B cell (primary cell): Measurements from ENCODE around the gene PCK1. TPM values are rescaled to one million over a fixed set of nuclear protein-coding genes. Genes with fewer than 3 reads are reported as not detected.

Experiments used
- ATAC-seq: fragments of 200-7000 bp; cut with Tn5 transposase; one replicate; pipeline ENCODE4 v1.10.0; 2021; ENCODE audit warnings: low read depth, mild to moderate bottlenecking, moderate number of reproducible peaks, moderate library complexity
- CTCF ChIA-PET: fragments of 350-600 bp; sonication (Branson Sonifier 250); formaldehyde crosslinking; loops from one replicate; lab custom pipeline; 2021; ENCODE audit warnings: antibody characterized with exemption, inconsistent platforms; lab: Charles Lee
- POLR2A ChIA-PET: fragments of 350-600 bp; sonication (Branson Sonifier 250); formaldehyde crosslinking; loops from one replicate; lab custom pipeline; 2021; ENCODE audit warnings: antibody characterized with exemption; lab: Charles Lee
- DNase-seq: peaks from one replicate; pipeline ENCODE4 v3.0.0; 2013
- H2AFZ ChIP-seq: 2 replicates; pipeline ENCODE4 v1.6.1; 2012; ENCODE audit warnings: mild to moderate bottlenecking, low read depth, low read length; ENCODE audit not compliant: insufficient read depth, poor library complexity, severe bottlenecking
- H3K27ac ChIP-seq, 2 donors: 1 replicate in 1 of 2; 2 replicates in 1 of 2; pipeline ENCODE4 v1.5.1; 2012 to 2013; ENCODE audit warnings: low read length in 2 of 2, mild to moderate bottlenecking in 2 of 2, moderate library complexity in 1 of 2
- H3K27me3 ChIP-seq, 4 experiments: fragments of 200-600 bp in 1 of 4; sonication (generic) in 1 of 4; replicated peaks in 1 of 4; 1 replicate in 2 of 4; 2 replicates in 2 of 4; pipeline versions ENCODE4 v1.6.1 to v1.7.0; 2013 to 2016; ENCODE audit warnings: low read length in 3 of 4, mild to moderate bottlenecking in 2 of 4, mixed read lengths in 1 of 4, moderate library complexity in 1 of 4; ENCODE audit not compliant: insufficient read depth in 4 of 4, control insufficient read depth in 3 of 4; ENCODE audit errors: control extremely low read depth in 1 of 4
- H3K36me3 ChIP-seq, 2 experiments: replicated peaks in 1 of 2; 1 replicate in 1 of 2; 2 replicates in 1 of 2; pipeline versions ENCODE4 v1.6.1 to v1.7.1; 2013; ENCODE audit warnings: low read length in 1 of 2; ENCODE audit not compliant: insufficient read depth in 2 of 2, control insufficient read depth in 1 of 2; ENCODE audit errors: control extremely low read depth in 1 of 2, extremely low read depth in 1 of 2
- H3K4me1 ChIP-seq, 2 donors: fragments of 200-600 bp in 1 of 2; sonication (generic) in 1 of 2; 1 replicate in 1 of 2; 2 replicates in 1 of 2; pipeline versions ENCODE4 v1.5.1 to v1.6.1; 2013 to 2017; ENCODE audit warnings: low read length in 2 of 2; ENCODE audit not compliant: control insufficient read depth in 2 of 2, insufficient read depth in 2 of 2
- H3K4me2 ChIP-seq: replicated peaks from 2 replicates; pipeline ENCODE3; 2012; ENCODE audit warnings: mild to moderate bottlenecking, low read depth, low read length; ENCODE audit not compliant: poor library complexity, severe bottlenecking
- H3K4me3 ChIP-seq, 5 experiments: fragments of 200-600 bp in 1 of 5; sonication (generic) in 1 of 5; 1 replicate in 3 of 5; 2 replicates in 2 of 5; pipeline versions ENCODE4 v1.5.1 to v1.7.0; 2011 to 2016; ENCODE audit warnings: low read length in 4 of 5, mild to moderate bottlenecking in 4 of 5, low read depth in 2 of 5, control low read depth in 1 of 5, moderate library complexity in 1 of 5; ENCODE audit not compliant: insufficient read depth in 1 of 5; ENCODE audit errors: control extremely low read depth in 1 of 5, extremely low read depth in 1 of 5
- H3K79me2 ChIP-seq: fragments of 200-600 bp; sonication (generic); one replicate; pipeline ENCODE4 v1.6.0; 2016; ENCODE audit warnings: low read length; ENCODE audit not compliant: control insufficient read depth, insufficient read depth
- H3K9ac ChIP-seq: fragments of 200-600 bp; sonication (generic); 2 replicates; pipeline ENCODE4 v1.6.1; 2017; ENCODE audit warnings: mild to moderate bottlenecking, low read length, moderate library complexity
- H3K9me3 ChIP-seq, 3 donors: one replicate each; pipeline versions ENCODE4 v1.6.1 to v1.7.1; 2013; ENCODE audit warnings: low read length in 2 of 3; ENCODE audit not compliant: control insufficient read depth in 2 of 3, insufficient read depth in 1 of 3; ENCODE audit errors: control extremely low read depth in 1 of 3
- H4K20me1 ChIP-seq: 2 replicates; pipeline ENCODE4 v1.6.0; 2012; ENCODE audit warnings: mild to moderate bottlenecking, low read length; ENCODE audit not compliant: insufficient read depth, control insufficient read depth, poor library complexity, severe bottlenecking
- H3K27ac Mint-ChIP-seq: one replicate; pipeline ENCODE4 v1.8.0; 2021; ENCODE audit warnings: mixed read lengths
- H3K27me3 Mint-ChIP-seq: one replicate; pipeline ENCODE4 v1.8.0; 2021; ENCODE audit warnings: mixed read lengths
- H3K4me1 Mint-ChIP-seq: one replicate; pipeline ENCODE4 v1.8.0; 2021; ENCODE audit warnings: mixed read lengths
- H3K4me3 Mint-ChIP-seq: one replicate; pipeline ENCODE4 v1.8.0; 2021; ENCODE audit warnings: mixed read lengths
- H3K9me3 Mint-ChIP-seq: one replicate; pipeline ENCODE4 v1.8.0; 2022; ENCODE audit warnings: mixed read lengths; ENCODE audit not compliant: insufficient read depth
- EZH2 ChIP-seq: IDR thresholded peaks from 2 replicates; pipeline ENCODE4 v1.6.1; 2012; ENCODE audit warnings: borderline replicate concordance, low read depth, mild to moderate bottlenecking, moderate library complexity, low read length; ENCODE audit not compliant: insufficient read depth, poor library complexity, severe bottlenecking
- WGBS: methylation state at CpG from one replicate; pipeline ENCODE4 v1.1.5; 2013; ENCODE audit warnings: missing lambda C conversion rate; ENCODE audit not compliant: insufficient coverage; 5-methylcytosine and 5-hydroxymethylcytosine counted together
- intact Hi-C: fragments of 100-400 bp; cut with micrococcal nuclease; formaldehyde crosslinking; loops from one replicate; pipeline ENCODE4 v1.10.0; 2022
- polyA plus RNA-seq: library from polyadenylated mRNA; depleted of rRNA; stranded (reverse); fragments of >200 nt; gene quantifications from 2 replicates; pipeline ENCODE4 v1.2.3, GENCODE V29; 2012
- total RNA-seq, 2 donors: library from RNA; stranded (reverse); fragments of 120-200 nt in 1 of 2; gene quantifications; 1 replicate in 1 of 2; 2 replicates in 1 of 2; pipeline versions ENCODE4 v1.2.3 to v1.2.4, GENCODE V29; 2013 to 2022
- TF ChIP-seq, protein P1 (sequence below): fragments of 200-600 bp; IDR thresholded peaks from one replicate; pipeline ENCODE4 v1.8.0; 2022; ENCODE audit warnings: antibody characterized with exemption, mild to moderate bottlenecking

Gene PCK1
- total and polyA plus RNA-seq, 2 donors (not counting 1 experiment from before 2014, with no cell fraction given) = not detected

DNA sequence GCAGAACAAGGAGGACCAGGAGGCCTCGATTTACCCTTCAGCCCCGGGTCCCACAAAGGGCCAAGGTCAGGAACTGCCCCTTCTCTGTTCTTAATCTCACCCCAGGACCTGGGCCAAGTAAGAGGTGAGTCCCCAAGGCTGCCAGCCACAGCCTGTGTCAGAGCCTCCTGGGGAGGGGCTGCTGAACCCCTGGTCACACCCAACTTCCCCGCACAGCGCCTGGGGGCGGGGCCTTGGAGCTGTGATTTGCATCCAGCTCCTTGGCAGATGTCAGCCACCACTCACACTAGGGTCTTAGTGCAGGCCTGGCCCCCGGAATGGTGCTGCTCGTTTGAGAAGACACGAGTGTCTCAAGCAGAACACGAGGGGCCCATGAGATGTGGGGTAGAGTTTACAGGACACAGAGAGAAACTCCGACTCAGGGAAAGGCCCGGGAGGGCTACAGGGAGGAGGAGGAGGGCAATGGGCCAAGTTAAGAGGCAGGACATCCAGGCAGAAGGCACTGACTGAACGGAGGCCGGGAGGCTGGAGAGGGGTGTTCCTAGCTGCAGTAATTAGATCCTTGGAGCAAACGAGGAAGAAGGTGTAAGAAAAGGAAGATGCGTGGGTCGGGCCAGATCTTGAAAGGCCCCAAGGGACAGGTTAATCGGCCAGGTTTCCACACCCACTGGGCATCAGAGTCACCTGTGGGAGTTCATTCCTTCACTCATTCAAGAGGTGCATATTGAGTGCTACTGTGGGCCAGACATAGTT is 32.4 kb downstream of the PCK1 start:
- Mint-ChIP-seq H3K9me3 (no peaks in the 10 kb centered on the region), H3K27me3 (peaks cover 5% of the 10 kb centered on the region), H3K27ac (no peak overlapping the region), H3K4me1 (peaks cover 18% of the 10 kb centered on the region), H3K4me3 (no peak overlapping the region)
- Histone ChIP-seq H2AFZ (no peak overlapping the region), H3K9ac (no peak overlapping the region), H3K4me3 (no peak overlapping the region), H4K20me1 (no peaks in the 10 kb centered on the region), H3K36me3 (no peaks in the 10 kb centered on the region), H3K27me3 (peaks cover 0 to 3% (median 0%) of the 10 kb centered on the region in 4 experiments), H3K79me2 (no peaks in the 10 kb centered on the region), H3K9me3 (peaks cover 0 to 11% (median 0%) of the 10 kb centered on the region in 3 donors), H3K4me2 (no peak overlapping the region), H3K4me1 (peaks cover 10 to 26% of the 10 kb centered on the region in 2 donors), H3K27ac (no peak overlapping the region)
- ChIA-PET CTCF (interaction anchor here (0.6 to 7.8 kb wide), 12 partner anchors 11 to 1198 kb away, joined by 3 to 91 read pairs (median 3); no protein-coding TSS in a partner anchor), POLR2A (no interaction called here)
- intact Hi-C loops = no loop called here
- TF ChIP-seq, protein P1, sequence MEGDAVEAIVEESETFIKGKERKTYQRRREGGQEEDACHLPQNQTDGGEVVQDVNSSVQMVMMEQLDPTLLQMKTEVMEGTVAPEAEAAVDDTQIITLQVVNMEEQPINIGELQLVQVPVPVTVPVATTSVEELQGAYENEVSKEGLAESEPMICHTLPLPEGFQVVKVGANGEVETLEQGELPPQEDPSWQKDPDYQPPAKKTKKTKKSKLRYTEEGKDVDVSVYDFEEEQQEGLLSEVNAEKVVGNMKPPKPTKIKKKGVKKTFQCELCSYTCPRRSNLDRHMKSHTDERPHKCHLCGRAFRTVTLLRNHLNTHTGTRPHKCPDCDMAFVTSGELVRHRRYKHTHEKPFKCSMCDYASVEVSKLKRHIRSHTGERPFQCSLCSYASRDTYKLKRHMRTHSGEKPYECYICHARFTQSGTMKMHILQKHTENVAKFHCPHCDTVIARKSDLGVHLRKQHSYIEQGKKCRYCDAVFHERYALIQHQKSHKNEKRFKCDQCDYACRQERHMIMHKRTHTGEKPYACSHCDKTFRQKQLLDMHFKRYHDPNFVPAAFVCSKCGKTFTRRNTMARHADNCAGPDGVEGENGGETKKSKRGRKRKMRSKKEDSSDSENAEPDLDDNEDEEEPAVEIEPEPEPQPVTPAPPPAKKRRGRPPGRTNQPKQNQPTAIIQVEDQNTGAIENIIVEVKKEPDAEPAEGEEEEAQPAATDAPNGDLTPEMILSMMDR = no peak
- no peak for TF ChIP-seq EZH2
- DNase-seq = peak; percentile 42
- ATAC-seq = no peak
- WGBS = 57% methylated on average over 12 of the region's 17 CpGs
